ENCODE results near the gene CYBC1.
"Not testable (repeated sequence)": the region's sequence is repeated elsewhere in the genome, so short reads cannot be mapped to it uniquely, and the experiment has no call there.

CYBC1 gene

DNA sequence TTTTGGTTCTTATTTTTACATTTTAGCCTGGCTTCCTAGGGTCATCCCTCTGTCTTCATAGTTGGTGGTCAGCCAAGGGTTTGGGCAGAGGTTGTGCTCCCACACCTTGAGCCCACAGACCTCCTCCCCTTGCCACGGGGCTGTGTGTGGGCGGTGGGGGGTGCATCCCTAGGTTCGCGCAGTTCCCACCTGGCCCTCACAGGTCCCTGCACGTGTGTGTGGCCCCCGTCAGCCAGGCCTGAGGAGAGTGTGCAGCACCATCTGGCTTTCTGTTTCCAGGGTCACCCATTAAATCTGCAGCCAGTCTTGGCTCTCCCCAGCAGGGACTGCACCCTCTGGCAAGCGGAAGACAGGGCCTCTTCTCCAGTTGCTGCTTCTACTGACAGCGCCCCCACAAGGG, 18.5 kb downstream of the CYBC1 start:
- no peak for DNase-seq

DNA sequence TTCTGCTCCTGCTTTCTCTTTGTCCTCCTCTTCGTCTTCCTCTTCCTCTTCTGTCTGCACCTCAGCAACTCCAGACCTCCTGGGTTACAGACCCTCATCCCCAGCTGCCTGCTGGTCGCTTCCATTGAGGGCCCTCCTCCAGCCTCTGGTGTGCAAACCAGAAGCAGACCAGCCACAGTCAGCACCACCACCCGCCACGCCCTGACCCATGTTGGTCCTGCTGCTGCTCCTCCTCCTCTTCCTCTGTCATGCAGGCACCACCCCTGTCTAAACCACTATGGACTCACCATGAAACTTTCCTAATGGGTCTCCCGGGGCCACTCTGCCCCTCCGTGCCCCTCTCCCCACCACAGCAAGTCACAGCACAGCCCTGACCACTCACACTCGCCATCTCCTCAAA, 20.7 kb downstream of the CYBC1 start:
- DNase-seq: no peak

DNA sequence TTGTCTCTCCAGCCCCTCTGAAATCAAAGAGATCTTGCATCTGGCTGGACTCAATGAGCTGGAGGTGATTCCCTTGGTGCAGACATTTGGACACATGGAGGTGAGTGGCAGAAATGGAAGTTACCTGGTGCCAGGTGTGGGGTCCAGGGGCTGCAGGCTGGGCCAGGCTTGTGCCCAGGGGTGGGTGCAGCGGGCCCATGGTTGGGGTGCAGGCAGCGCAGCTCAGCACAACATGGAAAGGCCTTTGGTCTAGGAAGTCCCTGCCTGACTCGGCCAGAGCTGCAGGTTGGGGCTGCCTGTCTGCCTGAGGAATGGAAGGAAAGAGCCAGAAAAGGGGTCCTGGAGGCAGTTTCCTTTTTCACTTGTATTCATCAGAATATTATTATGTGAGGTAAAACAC, 22.0 kb downstream of the CYBC1 start:
- no peak for DNase-seq

DNA sequence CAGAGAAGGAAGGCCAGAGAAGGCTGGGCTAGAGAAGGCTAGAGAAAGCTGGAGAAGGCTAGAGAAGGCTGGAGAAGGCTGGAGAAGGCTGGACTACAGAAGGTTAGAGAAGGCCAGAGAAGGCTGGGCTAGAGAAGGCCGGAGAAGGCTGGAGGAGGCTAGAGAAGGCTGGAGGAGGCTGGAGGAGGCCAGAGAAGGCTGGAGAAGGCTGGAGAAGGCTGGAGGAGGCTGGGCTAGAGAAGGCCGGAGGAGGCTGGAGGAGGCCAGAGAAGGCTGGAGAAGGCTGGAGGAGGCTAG, 25.7 kb downstream of the CYBC1 start:
- DNase-seq: no peak

DNA sequence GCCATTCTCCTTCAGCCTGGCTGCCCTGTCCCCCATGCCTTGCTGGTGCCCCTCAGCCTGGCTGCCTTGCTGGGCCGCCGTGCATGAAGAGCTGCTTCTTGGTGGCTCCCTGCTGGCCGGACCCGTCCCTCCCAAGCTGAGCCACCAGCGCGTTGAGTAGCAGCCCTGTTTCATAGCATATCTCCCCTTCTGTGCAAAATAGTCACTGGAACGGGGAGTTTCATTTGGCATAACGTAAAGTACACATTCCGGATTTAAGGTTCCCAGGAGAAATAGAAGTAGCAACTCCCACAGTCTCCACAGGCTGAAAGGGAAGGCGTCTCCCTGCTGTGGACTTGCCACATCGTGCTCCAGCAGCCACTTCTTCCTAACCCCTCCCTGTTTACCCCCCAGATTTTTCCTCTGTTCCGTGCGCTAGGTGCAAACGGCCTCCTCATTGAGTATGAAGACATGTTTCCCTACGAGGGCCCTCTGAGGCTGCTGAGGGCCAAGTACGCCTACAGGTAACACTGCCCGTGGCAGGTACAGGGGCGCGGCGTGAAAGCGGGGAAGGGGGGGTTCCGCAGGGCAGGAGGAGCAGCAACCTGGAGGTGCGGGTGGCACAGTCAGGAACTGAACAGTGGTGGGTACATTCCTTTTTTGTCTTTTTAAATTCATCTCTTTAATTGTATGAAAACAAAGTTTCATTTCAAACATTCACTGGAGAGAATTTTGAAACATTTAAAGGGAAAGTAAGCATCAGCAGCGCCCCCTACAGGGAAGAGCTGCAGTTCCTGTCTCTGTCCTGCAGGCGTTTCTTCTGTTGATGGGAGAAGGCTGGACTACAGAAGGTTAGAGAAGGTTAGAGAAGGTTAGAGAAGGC, 26.3 kb downstream of the CYBC1 start:
- no peak for DNase-seq

DNA sequence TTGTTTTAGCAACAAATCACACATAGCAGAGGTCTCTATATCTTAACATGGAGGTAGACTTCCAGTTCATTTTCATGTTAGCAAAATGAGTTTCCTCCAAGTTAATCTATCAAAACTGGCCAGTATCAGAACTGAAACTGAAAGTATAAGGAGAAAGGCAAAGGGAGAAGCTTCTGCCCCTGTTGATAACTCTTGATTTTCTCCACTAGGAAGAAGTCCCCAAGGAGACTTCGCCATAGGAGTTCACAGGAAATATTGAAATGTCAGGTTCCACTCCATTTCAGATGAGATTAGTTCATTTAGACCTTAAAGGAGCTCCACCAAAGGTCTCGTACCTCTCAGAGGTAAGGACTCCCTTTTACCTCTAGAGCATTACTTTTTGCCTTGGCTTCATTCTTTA, 31.0 kb downstream of the CYBC1 start:
- no peak for DNase-seq

DNA sequence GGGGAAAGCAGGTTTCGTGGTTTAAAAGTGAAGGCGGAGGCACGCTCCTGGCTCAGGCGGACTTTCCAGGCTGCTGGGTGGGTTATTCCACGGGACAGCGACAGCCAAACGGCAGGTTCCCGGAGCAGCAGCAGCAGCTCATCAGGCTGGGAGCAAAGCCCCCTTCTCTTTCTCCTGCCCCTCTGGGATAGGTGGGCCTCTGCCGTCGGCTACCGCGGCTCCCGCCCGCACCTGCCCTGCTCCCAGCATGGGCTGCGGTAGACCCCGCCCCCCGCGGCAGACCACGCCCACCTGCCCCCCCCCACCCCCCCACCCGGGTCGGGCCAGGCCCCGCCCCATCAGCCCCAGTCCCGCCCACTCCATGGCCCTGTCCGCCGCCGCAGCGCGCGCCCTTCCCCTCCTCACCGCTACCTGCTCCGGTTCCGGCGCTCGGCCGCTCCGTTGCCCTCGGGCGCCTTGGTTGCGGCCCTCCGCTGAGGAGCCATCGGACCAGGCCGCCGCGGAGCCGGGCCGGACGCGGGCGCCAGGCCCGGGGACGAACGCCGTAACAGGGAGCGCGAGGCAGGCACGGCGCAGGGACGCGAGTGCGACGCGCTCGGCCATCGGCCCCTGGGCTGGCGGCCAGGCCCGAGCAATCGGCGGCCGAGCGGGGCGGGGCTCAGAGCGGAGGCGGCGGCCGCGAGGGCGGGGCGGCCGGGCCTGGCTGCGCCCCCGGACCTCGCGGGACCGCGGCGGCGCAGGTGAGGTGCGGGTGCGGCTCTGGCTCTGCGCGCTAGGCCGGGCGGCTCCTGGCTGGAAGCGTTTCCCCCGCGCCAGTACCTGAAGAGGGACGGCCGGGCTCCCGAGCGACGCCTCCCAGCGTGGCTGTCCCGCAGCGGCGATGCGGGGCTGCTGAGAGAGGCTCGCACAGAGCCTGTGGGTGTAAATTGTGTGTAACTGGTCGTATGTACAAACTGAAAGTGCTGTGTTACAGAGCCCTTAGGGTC, 32.3 kb downstream of the CYBC1 start, which contains the start of the genes HEXD and OGFOD3:
Gene HEXD, plus strand, starts transcription at position 347 of the 986 bp plus-strand sequence. CDS start 1,453 bp downstream, outside the sequence.
Gene OGFOD3, minus strand, starts transcription at position 586 of the 986 bp plus-strand sequence. Its CDS starts 101 bp downstream, at position 485.
- peak; percentile 87 for DNase-seq

DNA sequence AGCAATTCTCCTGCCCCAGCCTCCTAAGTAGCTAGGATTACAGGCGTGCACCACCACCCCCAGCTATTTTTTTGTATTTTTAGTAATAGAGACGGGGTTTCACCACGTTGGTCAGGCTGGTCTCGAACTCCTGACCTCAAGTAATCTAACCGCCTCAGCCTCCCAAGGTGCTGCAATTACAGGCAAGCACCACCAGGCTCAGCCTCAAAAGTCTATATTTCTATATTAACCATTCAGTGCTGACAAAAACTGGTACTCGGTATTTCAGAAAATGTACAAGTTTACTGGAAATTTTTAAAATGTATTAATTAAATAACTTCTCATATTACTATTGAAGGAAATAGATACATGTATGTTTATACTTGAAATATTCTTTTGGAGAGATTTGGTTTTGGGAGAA, 33.8 kb downstream of the CYBC1 start:
- DNase-seq: no peak

DNA sequence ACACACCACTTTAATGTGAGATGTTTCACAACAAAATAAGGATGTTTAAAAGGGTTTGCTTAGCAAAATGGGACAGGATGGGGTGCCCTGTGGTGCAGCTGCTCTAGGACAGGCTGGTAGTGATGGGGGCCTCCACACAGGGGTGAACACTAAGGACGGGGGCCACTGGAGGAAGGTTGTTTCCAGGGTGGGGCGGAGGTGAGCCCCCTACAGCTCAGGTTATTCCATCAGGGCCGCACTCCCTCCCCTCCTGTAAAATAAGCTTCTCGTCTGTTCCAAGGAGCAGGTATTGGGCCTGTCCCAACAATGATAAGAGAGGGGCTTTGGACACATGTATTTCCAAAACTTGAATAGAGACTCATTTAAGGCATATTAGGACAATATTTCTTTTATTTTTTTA, 34.3 kb downstream of the CYBC1 start:
- DNase-seq: no peak

DNA sequence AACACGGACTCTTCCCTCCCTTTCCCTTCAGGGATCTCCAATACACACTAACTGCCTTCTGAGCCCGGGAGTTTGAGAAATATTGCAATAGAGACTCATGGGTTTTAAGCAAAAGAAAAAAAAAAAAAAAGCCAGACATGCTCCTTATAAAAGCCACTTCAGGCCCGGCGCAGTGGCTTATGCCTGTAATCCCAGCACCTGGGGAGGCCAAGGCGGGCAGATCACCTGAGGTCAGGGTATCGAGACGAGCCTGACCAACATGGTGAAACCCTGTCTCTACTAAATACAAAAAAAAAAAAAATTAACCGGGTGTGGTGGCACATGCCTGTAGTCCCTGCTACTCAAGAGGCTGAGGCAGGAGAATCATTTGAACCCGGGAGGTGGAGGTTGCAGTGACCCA, 34.8 kb downstream of the CYBC1 start:
- DNase-seq: no peak

DNA sequence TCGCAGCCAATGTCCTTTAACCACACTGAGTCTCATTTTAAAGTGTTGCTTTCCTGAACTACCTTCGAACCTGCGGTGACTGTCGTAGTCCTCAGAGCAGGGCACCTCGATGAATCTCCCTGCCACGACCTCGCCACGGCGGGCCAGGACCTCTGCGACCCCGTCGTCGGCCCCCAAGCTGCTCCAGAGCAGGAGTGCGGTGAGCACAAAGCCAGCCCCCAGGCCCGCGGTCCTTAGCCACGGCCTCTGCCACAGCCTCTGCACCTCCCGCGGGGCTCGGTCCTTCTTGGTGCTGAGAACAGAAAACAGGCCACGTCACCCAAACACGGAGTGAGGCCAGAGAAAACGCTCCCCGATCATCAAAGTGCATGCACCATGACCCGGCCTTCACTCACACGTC, 35.2 kb downstream of the CYBC1 start:
- no peak for DNase-seq

DNA sequence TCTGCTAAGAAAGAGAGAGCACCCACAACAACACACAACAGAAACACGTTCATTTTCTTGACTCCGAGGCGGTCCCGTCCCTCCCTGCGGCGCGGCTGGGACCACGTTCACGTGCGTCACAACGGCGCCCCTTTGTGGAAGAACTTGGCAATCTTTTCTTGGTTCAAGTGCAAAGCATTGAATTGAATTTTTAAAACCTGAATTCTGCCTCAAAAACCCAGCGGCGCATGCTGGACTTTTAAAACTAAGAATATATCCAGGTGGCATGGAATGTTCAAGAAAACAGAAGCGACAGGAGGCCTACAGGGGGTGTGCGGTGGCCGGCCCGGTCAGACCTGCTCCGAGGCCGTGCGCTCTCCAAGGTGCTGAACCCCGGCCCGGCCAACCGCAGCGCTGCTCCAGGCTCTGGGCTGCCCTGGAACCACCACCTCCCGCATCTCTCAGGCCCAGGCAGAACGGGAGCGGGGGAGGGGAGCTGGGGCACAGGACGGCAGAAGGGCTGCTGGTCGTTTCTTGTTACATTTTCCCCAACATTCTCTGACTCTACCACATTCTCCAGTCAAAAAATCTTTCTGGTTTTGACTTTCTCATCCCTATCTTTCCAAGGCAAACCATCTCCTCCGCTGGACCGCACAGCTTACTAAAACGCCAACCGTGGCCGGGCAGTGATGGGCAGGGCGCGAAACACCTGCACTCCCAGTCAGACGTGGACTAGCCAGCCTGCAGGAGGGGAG, 35.8 kb downstream of the CYBC1 start:
- DNase-seq: peak; percentile 27

DNA sequence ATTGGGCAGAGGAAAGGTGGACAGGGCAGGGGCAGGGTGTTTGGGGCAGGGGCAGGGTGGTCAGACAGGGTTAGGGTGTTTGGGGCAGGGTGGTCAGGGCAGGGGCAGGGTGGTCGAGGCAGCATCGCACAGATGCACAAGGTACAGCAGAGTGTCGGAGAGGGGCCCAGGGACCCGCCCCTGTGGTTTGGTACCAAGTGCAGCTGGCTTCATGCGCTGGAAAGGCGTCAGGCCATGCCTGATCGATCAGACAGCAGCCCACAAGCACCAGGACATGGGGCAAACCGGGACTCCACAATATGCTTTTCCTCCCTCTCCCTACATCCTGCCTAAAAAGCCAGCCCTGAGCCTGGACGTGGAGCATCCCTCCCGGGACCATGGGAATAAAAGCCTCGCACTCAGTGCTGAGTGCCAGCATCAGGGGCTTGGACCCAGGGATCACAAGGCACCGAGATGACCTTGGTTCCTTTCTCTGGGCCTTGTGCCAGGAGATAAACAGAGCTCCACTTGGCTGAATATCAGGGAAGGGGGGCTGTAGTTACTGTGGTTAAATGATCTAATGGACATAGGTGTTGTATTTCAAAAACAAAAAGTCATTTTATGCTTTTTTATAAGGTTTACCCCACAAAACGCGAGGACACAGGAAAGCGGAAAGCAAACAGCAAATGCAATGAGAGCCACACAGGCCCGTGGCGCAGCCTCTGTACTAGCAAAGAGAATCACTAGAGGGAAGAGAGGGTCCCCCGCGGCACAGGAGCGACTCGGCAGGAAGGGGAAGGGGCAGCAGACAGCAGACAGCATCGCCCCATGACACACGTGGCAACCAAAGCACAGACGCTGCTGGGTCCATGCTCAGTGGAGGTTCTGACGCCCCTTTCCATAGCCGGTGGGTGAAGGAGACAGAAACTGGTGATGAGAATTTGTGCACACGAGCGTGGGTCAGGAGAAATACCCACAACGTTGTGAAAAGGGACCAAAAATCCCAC, 37.7 kb downstream of the CYBC1 start:
- no peak for DNase-seq

DNA sequence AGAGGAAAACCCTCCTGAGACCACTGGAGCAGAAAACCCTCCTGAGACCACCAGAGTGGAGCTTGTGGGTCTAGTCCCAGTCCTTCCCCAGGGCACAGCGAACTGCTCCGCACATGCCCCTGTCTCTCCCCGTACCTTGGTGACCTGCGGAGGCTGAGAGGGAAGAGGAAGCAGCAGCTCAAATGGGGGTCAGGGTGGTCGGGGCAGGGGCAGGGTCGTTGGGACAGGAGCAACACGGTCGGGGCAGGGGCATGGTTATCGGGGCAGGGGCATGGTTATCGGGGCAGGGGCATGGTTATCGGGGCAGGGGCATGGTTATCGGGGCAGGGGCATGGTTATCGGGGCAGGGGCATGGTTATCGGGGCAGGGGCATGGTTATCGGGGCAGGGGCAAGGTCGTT, 38.5 kb downstream of the CYBC1 start:
- DNase-seq: not testable (repeated sequence)

DNA sequence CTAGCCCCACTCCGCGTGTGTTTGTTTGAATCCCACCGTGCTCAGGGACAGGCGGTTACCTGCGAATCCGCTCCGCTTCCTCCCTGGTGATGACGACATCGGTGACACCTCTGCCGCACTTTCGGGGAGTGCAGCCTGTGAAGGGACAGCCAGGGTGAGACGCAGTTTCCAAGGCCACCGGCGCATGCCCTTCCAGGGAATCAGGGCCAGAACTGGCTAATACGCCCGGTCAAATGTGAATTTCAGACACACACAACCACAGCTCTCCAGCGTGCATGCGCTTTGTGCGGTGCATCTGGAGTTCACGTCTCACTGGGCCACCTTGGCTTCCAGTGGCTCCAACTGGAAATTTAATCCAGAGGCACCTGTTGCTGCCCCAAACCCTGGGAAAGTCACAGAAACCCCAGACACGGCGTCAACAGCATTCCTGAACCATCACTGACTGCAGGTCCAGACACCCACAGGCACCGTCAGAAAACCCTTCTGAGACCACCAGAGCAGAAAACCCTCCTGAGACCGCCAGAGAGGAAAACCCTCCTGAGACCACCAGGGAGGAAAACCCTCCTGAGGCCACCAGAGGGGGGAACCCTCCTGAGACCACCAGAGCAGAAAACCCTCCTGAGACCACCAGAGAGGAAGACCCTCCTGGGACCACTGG, 39.0 kb downstream of the CYBC1 start:
- DNase-seq: no peak

DNA sequence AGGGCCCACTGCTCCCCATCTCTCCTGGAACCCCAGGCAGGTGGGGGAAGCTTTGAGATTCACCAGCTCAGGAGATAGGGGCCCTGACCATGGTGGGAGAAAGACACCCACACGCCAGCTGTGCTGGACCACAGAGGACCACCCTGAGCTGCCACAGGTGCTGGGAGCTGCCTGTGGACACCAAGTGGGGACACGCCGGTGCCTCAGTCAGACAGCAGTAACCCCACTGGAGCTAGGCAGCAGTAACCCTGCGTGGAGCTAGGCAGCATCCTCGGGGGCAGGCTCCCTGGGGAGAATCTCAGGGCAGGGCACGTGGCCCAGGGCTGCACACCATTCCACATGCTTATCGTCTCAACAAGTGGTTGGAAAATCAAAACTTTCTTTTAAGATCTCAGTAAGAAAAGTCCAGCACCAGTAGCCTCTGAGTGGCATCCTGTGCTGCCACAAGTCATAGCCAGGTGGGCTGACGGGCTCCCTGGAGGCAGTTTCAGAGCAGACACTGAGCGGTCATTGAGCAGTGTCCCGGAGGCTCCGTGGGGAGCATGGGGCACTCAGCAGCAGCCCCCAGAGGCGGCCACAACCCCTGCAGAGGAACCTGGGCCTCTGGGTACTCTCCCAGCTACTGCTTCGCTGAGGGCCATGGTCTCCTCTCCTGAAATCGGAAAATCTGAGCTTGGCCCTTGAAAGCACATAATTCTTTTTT, 40.4 kb downstream of the CYBC1 start:
- no peak for DNase-seq

DNA sequence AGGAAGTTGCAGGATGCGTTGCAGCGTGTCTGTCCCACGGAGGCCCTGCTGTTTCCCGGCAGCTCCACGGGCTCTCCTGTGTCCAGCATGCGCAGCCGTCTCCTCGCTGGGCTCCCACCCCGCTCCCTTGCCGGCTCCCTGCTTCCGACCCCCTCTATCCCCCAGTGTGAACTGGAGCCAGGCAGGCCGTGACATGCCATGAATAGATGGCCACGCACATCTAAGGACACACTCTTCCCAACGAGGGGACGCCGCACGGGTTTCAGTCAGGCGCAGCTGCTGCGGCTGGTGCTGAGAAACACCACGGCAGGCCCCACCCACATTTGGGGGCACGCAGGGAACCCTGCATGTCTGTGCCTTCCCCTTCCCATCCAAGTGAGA, 41.6 kb downstream of the CYBC1 start:
- no peak for DNase-seq

DNA sequence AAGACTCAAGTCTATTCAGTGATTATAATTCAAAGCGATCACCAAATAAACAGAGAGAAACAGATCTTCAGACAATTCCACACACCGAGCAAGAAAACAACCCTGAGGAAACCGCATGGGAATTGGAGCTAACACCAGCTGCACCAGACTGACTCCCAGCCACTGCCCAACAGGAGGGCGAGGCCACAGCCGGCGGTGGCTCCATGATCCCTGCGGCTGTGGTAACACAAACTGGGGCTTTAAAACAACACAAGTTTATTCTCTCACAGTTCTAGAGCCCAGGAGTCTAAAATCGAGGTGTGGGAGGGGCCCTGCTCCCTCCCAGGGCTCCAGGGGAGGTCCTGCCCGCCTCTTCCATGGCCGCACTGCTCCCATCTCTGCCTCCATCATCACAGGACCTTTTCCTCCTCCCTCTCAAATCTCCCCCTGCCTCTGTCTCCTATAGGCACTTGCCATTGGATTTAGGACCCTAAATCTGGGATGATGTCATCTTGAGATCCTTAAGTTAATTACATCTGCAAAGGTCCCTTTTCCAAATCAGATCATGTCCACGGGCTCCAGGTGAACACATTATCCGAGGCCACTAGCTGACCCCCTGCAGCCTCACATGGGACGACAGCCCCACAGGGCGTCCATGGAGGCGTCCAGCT, 42.1 kb downstream of the CYBC1 start:
- DNase-seq: no peak

DNA sequence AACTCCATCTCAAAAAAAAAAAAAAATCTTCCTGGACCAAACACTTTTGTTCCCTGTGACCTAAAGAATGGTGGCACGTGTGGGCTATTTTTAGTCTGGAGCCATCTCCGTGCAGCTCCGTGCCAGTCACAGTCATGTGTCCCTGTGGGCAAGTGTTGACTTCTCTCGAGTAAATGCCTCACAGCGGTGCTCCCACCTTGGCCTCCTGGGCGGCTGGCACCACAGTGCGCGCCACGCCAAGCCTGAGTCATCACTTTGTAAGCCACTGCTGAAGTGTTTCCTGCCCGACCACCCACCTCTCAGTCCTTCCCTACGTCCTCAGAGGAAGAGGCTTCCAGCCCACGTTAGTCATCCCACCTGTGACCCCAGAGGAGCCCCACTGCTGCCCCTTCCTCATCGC, 43.3 kb downstream of the CYBC1 start:
- no peak for DNase-seq

DNA sequence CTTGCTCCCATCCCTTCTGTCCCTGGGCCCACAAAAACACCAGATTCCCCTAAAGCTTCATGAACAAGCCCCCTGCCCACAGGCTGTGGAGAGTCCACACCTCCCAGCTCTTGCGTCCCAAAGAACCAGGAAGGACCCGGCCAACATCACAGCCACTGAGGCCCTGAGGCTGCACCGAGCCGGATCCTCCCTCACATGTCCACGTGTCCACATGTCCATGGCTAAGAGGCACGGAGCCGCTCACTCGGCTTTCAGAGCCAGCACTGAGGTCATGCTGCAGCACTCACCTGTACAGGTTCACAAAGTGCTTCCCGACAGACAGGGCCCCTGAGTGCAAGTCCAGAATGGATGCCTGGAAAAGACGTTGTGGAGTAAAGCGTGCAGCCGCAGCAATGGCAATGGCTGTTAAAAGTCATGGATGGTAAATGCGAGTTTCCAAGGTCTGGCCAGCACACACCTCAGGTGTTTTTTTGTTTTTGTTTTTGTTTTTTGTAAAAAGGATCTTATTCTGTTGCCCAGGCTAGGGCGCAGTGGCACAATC, 44.4 kb downstream of the CYBC1 start:
- DNase-seq: no peak

Measured in NCI-H2227 treated with DMSO at 0.1 percent for 48 hours (cell line).